ENCODE measurements around the gene DENR. TPM values are rescaled to one million over a fixed set of nuclear protein-coding genes. Genes with fewer than 3 reads are reported as not detected.

The DENR gene
- total RNA-seq, 1 donor from 2014 or later, result 100.0 TPM

DNA sequence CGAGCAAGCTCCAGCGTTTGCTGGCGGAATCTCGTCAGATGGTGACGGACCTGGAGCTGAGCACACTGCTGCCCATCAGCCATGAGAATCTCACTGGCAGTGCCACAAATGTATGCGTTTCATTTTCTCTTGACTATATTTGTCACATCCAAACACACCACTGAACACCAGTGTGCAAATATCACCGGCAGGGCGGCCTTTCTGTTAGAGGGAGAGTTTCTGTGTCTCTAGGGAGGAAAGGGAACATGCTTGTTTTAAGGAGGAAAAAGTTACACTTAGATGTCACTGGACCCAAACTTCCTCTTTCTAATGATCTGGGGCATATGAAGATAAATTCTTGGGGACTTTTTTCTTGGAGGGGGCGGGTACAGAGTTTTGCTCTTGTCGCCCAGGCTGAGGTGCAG, 60.7 kb downstream of the DENR start:
- Histone ChIP-seq H4K20me1 (ENCODE audit: low read depth) (no peaks in the 10 kb centered on the region), H3K79me2 (ENCODE audit: low read depth) (no peaks in the 10 kb centered on the region), H3F3A (ENCODE audit: low read depth) (no peaks in the 10 kb centered on the region), H3K9ac (no peak overlapping the region), H2AFZ (replicated peaks) (no peak overlapping the region), H3K4me2 (no peak overlapping the region), H3K27me3 (no peaks in the 10 kb centered on the region), H3K36me3 (no peaks in the 10 kb centered on the region), H3K27ac (no peak overlapping the region), H3K4me1 (no peaks in the 10 kb centered on the region), H3K9me3 (ENCODE audit: low read depth) (no peaks in the 10 kb centered on the region), H3K4me3 (no peak overlapping the region)
- Mint-ChIP-seq H3K27ac (no peak overlapping the region), H3K4me1 (no peaks in the 10 kb centered on the region), H3K4me3 (no peak overlapping the region), H3K9me3 (no peaks in the 10 kb centered on the region), H3K27me3 (ENCODE audit: insufficient read depth, low read depth) (no peaks in the 10 kb centered on the region), H3K36me3 (peaks cover 3% of the 10 kb centered on the region)
- DNase-seq (ENCODE audit: low spot score), result no peak
- TF ChIP-seq EZH2 (IDR thresholded peaks at IDR 0.05) (no peak), EZH2phosphoT487 (IDR thresholded peaks at IDR 0.05) (no peak), CTCF (IDR thresholded peaks at IDR 0.05) (no peak)

- TF ChIP-seq EZH2phosphoT487 (IDR thresholded peaks at IDR 0.05) (no peak), CTCF (IDR thresholded peaks at IDR 0.05) (no peak), EZH2 (IDR thresholded peaks at IDR 0.05) (no peak)
- no peaks in the 10 kb centered on the region for H3K79me2 ChIP-seq (ENCODE audit: low read depth)
- no peaks in the 10 kb centered on the region for H3K9me3 ChIP-seq (ENCODE audit: low read depth)
- no peaks in the 10 kb centered on the region for H4K20me1 ChIP-seq (ENCODE audit: low read depth)
- no peak overlapping the region for H3K27ac ChIP-seq
- Mint-ChIP-seq H3K9me3 (no peaks in the 10 kb centered on the region), H3K27ac (no peak overlapping the region), H3K4me3 (no peak overlapping the region), H3K36me3 (no peaks in the 10 kb centered on the region), H3K4me1 (peaks cover 10% of the 10 kb centered on the region), H3K27me3 (ENCODE audit: insufficient read depth, low read depth) (peaks cover 5% of the 10 kb centered on the region)
- no peak overlapping the region for H2AFZ ChIP-seq (replicated peaks)
- no peaks in the 10 kb centered on the region for H3K36me3 ChIP-seq
- H3K27me3 ChIP-seq, result no peaks in the 10 kb centered on the region
- no peak overlapping the region for H3K9ac ChIP-seq
- H3K4me2 ChIP-seq, result no peak overlapping the region
- no peaks in the 10 kb centered on the region for H3K4me1 ChIP-seq
- H3K4me3 ChIP-seq, result no peak overlapping the region
- no peaks in the 10 kb centered on the region for H3F3A ChIP-seq (ENCODE audit: low read depth)
- DNase-seq (ENCODE audit: low spot score), result no peak
Observed at GRCh38 chr12:122819209-122819785, 66.7 kb downstream of the DENR start.

- DNase-seq (ENCODE audit: low spot score), result no peak
- Histone ChIP-seq H2AFZ (replicated peaks) (no peak overlapping the region), H3F3A (ENCODE audit: low read depth) (no peaks in the 10 kb centered on the region), H3K27me3 (no peaks in the 10 kb centered on the region), H3K4me2 (no peak overlapping the region), H4K20me1 (ENCODE audit: low read depth) (no peaks in the 10 kb centered on the region), H3K9ac (no peak overlapping the region), H3K79me2 (ENCODE audit: low read depth) (no peaks in the 10 kb centered on the region), H3K9me3 (ENCODE audit: low read depth) (no peaks in the 10 kb centered on the region), H3K4me1 (no peaks in the 10 kb centered on the region), H3K27ac (no peak overlapping the region), H3K36me3 (no peaks in the 10 kb centered on the region), H3K4me3 (no peak overlapping the region)
- Mint-ChIP-seq H3K9me3 (no peaks in the 10 kb centered on the region), H3K4me1 (peaks cover 10% of the 10 kb centered on the region), H3K27ac (no peak overlapping the region), H3K36me3 (no peaks in the 10 kb centered on the region), H3K4me3 (no peak overlapping the region), H3K27me3 (ENCODE audit: insufficient read depth, low read depth) (peaks cover 5% of the 10 kb centered on the region)
- TF ChIP-seq EZH2 (IDR thresholded peaks at IDR 0.05) (no peak), CTCF (IDR thresholded peaks at IDR 0.05) (no peak), EZH2phosphoT487 (IDR thresholded peaks at IDR 0.05) (no peak)
Observed at GRCh38 chr12:122820138-122820537, 67.5 kb downstream of the DENR start.

Small RNAs within 50 kb of the gene (small RNA-seq; reads per million reads assigned to genes)
- not detected for gene AC026333.2
- not detected for gene RF00019

Other genes with a start within 250 kb of the DENR start
- gene RSRC2, start 225.9 kb upstream of the DENR start, total RNA-seq (ENCODE audit: low replicate concordance), result 156 and 248 TPM in 2 replicates
- gene KNTC1, start 225.6 kb upstream of the DENR start, total RNA-seq (ENCODE audit: low replicate concordance), result 196 and 249 TPM in 2 replicates
- gene HCAR2, start 49.5 kb upstream of the DENR start, total RNA-seq (ENCODE audit: low replicate concordance), result not detected in 2 replicates
- not detected in 2 replicates for gene HCAR3, start 36.0 kb upstream of the DENR start, total RNA-seq (ENCODE audit: low replicate concordance)
- gene HCAR1, start 22.0 kb upstream of the DENR start, total RNA-seq (ENCODE audit: low replicate concordance), result 0.06 TPM in 1 of 2 replicates, not detected in the other
- 0.79 and 0.81 TPM in 2 replicates for gene CCDC62, start 21.7 kb downstream of the DENR start, total RNA-seq (ENCODE audit: low replicate concordance)
- gene HIP1R, start 82.6 kb downstream of the DENR start, total RNA-seq (ENCODE audit: low replicate concordance), result 19.3 and 25.6 TPM in 2 replicates
- gene VPS37B, start 143.3 kb downstream of the DENR start, total RNA-seq (ENCODE audit: low replicate concordance), result 19.4 and 23.9 TPM in 2 replicates
- 1.9 and 5.3 TPM in 2 replicates for gene ABCB9, start 213.6 kb downstream of the DENR start, total RNA-seq (ENCODE audit: low replicate concordance)
- gene OGFOD2, start 222.4 kb downstream of the DENR start, total RNA-seq (ENCODE audit: low replicate concordance), result 9.9 and 20.6 TPM in 2 replicates
- 83.8 and 143 TPM in 2 replicates for gene ARL6IP4, start 227.9 kb downstream of the DENR start, total RNA-seq (ENCODE audit: low replicate concordance)

All from neural progenitor cell (in vitro differentiated cells).